C4-2B (cell line): ENCODE results near the gene OR2B2.

ENCODE experiments used
- ZFX ChIP-seq: fragments of 450-650 bp; IDR thresholded peaks from 2 replicates; pipeline ENCODE4 v1.6.1; 2017
- TF ChIP-seq, protein P1 (sequence below): fragments of 450-650 bp; conservative IDR thresholded peaks from 2 replicates; pipeline ENCODE4 v1.5.1; 2017; ENCODE audit warnings: mild to moderate bottlenecking

DNA sequence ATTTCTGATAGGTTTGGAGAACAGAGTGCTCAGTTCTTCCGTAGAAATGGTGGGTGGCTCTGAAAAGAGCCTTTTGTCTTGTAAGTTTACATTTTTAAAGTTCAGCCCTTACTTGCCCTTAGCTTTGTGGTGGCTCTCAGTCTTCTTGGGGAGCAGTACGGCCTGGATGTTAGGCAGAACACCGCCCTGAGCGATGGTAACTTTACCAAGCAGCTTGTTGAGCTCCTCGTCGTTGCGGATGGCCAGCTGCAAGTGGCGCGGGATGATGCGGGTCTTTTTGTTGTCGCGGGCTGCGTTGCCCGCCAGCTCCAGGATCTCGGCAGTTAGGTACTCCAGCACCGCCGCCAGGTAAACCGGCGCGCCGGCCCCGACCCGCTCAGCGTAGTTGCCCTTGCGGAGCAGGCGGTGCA lies 19.5 kb downstream of the OR2B2 start:
- TF ChIP-seq, protein P1, sequence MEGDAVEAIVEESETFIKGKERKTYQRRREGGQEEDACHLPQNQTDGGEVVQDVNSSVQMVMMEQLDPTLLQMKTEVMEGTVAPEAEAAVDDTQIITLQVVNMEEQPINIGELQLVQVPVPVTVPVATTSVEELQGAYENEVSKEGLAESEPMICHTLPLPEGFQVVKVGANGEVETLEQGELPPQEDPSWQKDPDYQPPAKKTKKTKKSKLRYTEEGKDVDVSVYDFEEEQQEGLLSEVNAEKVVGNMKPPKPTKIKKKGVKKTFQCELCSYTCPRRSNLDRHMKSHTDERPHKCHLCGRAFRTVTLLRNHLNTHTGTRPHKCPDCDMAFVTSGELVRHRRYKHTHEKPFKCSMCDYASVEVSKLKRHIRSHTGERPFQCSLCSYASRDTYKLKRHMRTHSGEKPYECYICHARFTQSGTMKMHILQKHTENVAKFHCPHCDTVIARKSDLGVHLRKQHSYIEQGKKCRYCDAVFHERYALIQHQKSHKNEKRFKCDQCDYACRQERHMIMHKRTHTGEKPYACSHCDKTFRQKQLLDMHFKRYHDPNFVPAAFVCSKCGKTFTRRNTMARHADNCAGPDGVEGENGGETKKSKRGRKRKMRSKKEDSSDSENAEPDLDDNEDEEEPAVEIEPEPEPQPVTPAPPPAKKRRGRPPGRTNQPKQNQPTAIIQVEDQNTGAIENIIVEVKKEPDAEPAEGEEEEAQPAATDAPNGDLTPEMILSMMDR: no peak
- 0 out of 2 replicates have a peak, but pooled peaks have one; percentile 26 for TF ChIP-seq ZFX
